Gastroesophageal sphincter (tissue), 3 donors: Measurements from ENCODE around the gene KANSL2.

Experiments used
- CTCF ChIP-seq, 4 experiments: fragments of 200-600 bp in 2 of 4; fragments of 450-650 bp in 2 of 4; sonication (generic) in 1 of 4; IDR thresholded peaks; one replicate each; pipeline ENCODE4 v1.5.1; 2017 to 2019; ENCODE audit warnings: antibody characterized with exemption in 4 of 4, mild to moderate bottlenecking in 2 of 4, moderate library complexity in 2 of 4
- POLR2A ChIP-seq, 2 donors: fragments of 450-650 bp; IDR thresholded peaks; one replicate each; pipeline ENCODE4 v1.6.1; 2017; ENCODE audit warnings: antibody characterized with exemption in 2 of 2, mild to moderate bottlenecking in 2 of 2, moderate library complexity in 1 of 2
- POLR2AphosphoS5 ChIP-seq: sonication (generic); formaldehyde crosslinking; IDR thresholded peaks from one replicate; pipeline ENCODE4 v1.6.1; 2017; ENCODE audit warnings: antibody characterized with exemption

DNA sequence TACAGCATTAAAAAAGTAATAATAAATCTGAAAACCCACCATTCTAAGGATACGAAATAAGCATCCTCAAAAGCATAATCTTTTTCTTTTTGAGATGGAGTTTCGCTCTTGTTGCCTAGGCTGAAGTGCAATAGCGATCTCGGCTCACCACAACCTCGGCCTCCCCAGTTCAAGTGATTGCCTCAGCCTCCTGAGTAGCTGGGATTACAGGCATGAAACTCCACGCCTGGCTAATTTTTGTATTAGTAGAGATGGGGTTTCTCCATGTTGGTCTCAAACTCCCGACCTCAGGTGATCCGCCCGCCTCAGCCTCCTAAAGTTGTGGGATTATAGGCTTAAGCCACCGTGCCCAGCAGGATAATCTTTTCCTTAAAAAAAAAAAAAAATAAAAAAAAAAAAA lies 30.2 kb upstream of the KANSL2 start:
- TF ChIP-seq POLR2A (IDR thresholded peaks at IDR 0.05) = no peak
- TF ChIP-seq CTCF (IDR thresholded peaks at IDR 0.05) = no peak
- TF ChIP-seq POLR2AphosphoS5 = no peak
